22Rv1 (cell line): ENCODE measurements around the gene SLC35F1.

ENCODE experiments used
- CTCF ChIP-seq: fragments of 450-650 bp; IDR thresholded peaks from 2 replicates; pipeline ENCODE4 v1.5.1; 2017; ENCODE audit warnings: mild to moderate bottlenecking
- ZFX ChIP-seq: fragments of 450-650 bp; IDR thresholded peaks from 2 replicates; pipeline ENCODE4 v1.6.1; 2017; ENCODE audit warnings: antibody characterized with exemption, borderline replicate concordance

DNA sequence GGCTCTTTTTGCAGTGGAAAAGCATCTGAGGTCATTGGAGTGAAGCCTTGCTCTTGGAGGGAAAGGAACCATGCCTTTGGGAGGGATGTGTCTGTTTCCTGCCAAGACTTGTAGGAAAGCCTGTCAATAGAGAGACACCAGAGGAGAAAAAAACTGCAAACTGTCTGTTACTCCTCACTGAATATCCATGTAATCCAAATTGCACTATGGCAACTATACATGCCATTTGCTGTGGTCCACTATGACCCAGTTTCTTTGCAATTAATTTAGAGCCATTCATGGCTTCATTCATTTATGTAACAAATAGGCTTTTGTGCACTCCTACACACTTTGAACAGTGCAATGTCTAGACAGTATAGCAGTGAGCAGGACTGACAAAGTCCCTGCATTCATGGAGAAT is 296.5 kb downstream of the SLC35F1 start:
- TF ChIP-seq ZFX (no peak), CTCF (no peak)
